DOHH2 (cell line): Measurements from ENCODE around the gene PPFIA4.

ENCODE experiments used
- H3F3A ChIP-seq: fragments of 200-600 bp; sonication (generic), shearing (Covaris generic); 2 replicates; pipeline ENCODE4 v1.6.0; 2016; ENCODE audit warnings: antibody characterized with exemption, mild to moderate bottlenecking; ENCODE audit not compliant: control insufficient read depth, insufficient read depth
- H3K27ac ChIP-seq: fragments of 200-600 bp; sonication (generic); 2 replicates; pipeline ENCODE4 v1.5.1; 2014; ENCODE audit warnings: low read depth, mild to moderate bottlenecking, low read length, moderate library complexity
- H3K27me3 ChIP-seq: fragments of 200-600 bp; sonication (generic); 2 replicates; pipeline ENCODE4 v1.6.1; 2014; ENCODE audit warnings: mild to moderate bottlenecking, low read length, mixed read lengths; ENCODE audit not compliant: control insufficient read depth
- H3K36me3 ChIP-seq: fragments of 200-600 bp; sonication (generic); 2 replicates; pipeline ENCODE4 v1.6.1; 2014; ENCODE audit warnings: mild to moderate bottlenecking, low read length, moderate library complexity, mixed read lengths; ENCODE audit not compliant: control insufficient read depth
- H3K4me1 ChIP-seq: fragments of 200-600 bp; sonication (generic); 2 replicates; pipeline ENCODE4 v1.6.1; 2014; ENCODE audit warnings: mild to moderate bottlenecking, low read length, mixed read lengths; ENCODE audit not compliant: control insufficient read depth
- H3K4me2 ChIP-seq: fragments of 200-600 bp; sonication (generic); 2 replicates; pipeline ENCODE4 v1.6.0; 2014; ENCODE audit warnings: mild to moderate bottlenecking, low read length, moderate library complexity
- H3K4me3 ChIP-seq: fragments of 200-600 bp; sonication (generic); 2 replicates; pipeline ENCODE4 v1.5.1; 2014; ENCODE audit warnings: mild to moderate bottlenecking, low read length, mixed read lengths
- H3K79me2 ChIP-seq: fragments of 200-600 bp; sonication (generic); 2 replicates; pipeline ENCODE4 v1.6.1; 2014; ENCODE audit warnings: mild to moderate bottlenecking, low read length, mixed read lengths; ENCODE audit not compliant: control insufficient read depth
- H3K9me2 ChIP-seq: fragments of 200-600 bp; sonication (generic); replicated peaks from 2 replicates; pipeline ENCODE4 v1.6.1; 2014; ENCODE audit warnings: mild to moderate bottlenecking, low read length, mixed read lengths; ENCODE audit not compliant: control insufficient read depth
- H3K9me3 ChIP-seq: fragments of 200-600 bp; sonication (generic); 2 replicates; pipeline ENCODE4 v1.6.1; 2014; ENCODE audit warnings: antibody characterized with exemption, low read length, mixed read lengths; ENCODE audit not compliant: control insufficient read depth, insufficient read depth
- H4K20me1 ChIP-seq: fragments of 200-600 bp; sonication (generic); 2 replicates; pipeline ENCODE4 v1.6.0; 2014; ENCODE audit warnings: low read depth, mild to moderate bottlenecking, antibody characterized with exemption, low read length, moderate library complexity; ENCODE audit not compliant: control insufficient read depth, insufficient read depth
- EZH2phosphoT487 ChIP-seq: fragments of 200-600 bp; sonication (generic); IDR thresholded peaks from 2 replicates; pipeline ENCODE4 v1.6.1; 2017; ENCODE audit warnings: borderline replicate concordance, mild to moderate bottlenecking, antibody characterized with exemption, low read length, moderate library complexity, mixed read lengths
- TF ChIP-seq, protein P1 (sequence below): fragments of 200-600 bp; sonication (generic); IDR thresholded peaks from one replicate; pipeline ENCODE4 v1.5.1; 2014; ENCODE audit warnings: antibody characterized with exemption, mild to moderate bottlenecking, low read depth, low read length; ENCODE audit not compliant: poor library complexity, severe bottlenecking

Gene PPFIA4

DNA sequence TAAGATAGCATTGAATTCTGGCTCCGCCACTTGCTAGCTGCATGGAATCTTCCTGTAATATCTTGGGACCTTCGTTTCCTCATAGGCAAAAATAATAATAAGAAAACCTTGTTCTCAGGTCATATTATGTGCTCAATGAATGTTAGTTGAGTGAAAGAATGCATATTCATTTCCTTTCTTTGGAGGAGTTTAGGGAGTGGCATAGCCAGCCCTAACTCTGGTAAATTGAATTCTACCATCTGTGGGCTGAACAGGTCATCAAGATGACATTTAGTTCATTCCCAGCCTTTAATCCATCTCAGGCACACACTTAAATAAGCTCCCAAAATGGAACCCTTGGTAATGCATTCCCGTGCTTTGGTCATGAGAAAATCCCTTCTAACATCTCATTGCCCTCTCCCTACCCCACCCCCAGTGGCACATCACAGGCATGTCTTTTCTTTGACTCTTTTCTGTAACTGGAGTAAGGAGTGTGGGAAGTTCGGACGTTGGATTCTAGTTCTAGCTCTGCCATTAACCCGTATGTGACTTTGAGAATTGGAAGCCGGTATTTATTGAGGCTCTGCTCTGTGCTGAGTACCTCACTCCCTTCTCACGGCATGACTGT lies 72.7 kb downstream of the PPFIA4 start:
- Histone ChIP-seq H3K27ac (no peak overlapping the region), H3K4me3 (no peak overlapping the region), H4K20me1 (no peaks in the 10 kb centered on the region), H3K4me1 (no peaks in the 10 kb centered on the region), H3F3A (no peaks in the 10 kb centered on the region), H3K79me2 (no peaks in the 10 kb centered on the region), H3K4me2 (no peak overlapping the region), H3K36me3 (no peaks in the 10 kb centered on the region), H3K9me3 (peaks cover 5% of the 10 kb centered on the region; the same call in 1 of the 2 replicates), H3K27me3 (no peaks in the 10 kb centered on the region), H3K9me2 (no peaks in the 10 kb centered on the region)
- TF ChIP-seq, protein P1, sequence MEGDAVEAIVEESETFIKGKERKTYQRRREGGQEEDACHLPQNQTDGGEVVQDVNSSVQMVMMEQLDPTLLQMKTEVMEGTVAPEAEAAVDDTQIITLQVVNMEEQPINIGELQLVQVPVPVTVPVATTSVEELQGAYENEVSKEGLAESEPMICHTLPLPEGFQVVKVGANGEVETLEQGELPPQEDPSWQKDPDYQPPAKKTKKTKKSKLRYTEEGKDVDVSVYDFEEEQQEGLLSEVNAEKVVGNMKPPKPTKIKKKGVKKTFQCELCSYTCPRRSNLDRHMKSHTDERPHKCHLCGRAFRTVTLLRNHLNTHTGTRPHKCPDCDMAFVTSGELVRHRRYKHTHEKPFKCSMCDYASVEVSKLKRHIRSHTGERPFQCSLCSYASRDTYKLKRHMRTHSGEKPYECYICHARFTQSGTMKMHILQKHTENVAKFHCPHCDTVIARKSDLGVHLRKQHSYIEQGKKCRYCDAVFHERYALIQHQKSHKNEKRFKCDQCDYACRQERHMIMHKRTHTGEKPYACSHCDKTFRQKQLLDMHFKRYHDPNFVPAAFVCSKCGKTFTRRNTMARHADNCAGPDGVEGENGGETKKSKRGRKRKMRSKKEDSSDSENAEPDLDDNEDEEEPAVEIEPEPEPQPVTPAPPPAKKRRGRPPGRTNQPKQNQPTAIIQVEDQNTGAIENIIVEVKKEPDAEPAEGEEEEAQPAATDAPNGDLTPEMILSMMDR, result no peak
- no peak for TF ChIP-seq EZH2phosphoT487

DNA sequence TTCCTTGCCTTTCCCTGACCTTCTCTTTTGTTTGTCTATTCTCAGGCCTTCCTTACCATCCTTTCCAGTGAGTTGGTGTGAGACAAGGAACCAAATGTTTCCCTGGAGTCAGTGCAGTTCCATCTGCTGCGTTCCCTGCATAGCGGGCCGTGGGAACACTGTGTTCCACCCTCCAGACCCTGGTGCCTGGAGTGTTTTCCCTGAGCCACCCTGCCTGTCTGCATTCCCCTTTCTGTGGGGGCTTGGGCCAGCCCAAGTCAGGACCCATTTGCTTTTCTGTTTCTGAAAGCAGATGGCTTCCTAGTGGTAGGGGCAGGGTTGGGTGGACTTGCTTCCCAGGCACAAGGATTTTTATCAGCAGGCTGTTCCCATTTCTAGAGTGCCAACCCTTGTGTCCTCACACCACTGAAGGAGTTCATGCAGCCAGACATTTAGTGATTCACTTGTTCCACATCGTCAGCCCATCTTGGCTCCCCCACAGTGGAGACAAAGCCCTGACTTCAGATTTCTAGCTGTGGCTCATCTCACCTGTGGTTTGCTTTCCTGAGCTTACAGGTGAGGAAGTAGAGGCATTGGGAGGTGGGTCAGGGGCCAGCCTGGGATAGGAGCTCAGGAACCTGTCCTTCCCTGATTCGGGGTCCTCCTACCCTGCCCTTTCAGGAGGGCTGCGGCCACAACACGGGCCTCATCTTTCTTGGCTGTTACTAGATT lies 73.7 kb downstream of the PPFIA4 start:
- H3K79me2 ChIP-seq, result no peaks in the 10 kb centered on the region
- H3K9me2 ChIP-seq, result no peaks in the 10 kb centered on the region
- H3K9me3 ChIP-seq, result no peaks in the 10 kb centered on the region; the same call in 1 of the 2 replicates
- TF ChIP-seq, protein P1, result no peak
- TF ChIP-seq EZH2phosphoT487, result no peak
- H3K36me3 ChIP-seq, result no peaks in the 10 kb centered on the region
- H3K4me2 ChIP-seq, result no peak overlapping the region
- H3K27ac ChIP-seq, result no peak overlapping the region
- H3K4me1 ChIP-seq, result no peaks in the 10 kb centered on the region
- H3K4me3 ChIP-seq, result no peak overlapping the region
- H4K20me1 ChIP-seq, result no peaks in the 10 kb centered on the region
- no peaks in the 10 kb centered on the region for H3F3A ChIP-seq
- H3K27me3 ChIP-seq, result 0 out of 2 replicates have a peak, but pooled peaks cover 1% of the 10 kb centered on the region

DNA sequence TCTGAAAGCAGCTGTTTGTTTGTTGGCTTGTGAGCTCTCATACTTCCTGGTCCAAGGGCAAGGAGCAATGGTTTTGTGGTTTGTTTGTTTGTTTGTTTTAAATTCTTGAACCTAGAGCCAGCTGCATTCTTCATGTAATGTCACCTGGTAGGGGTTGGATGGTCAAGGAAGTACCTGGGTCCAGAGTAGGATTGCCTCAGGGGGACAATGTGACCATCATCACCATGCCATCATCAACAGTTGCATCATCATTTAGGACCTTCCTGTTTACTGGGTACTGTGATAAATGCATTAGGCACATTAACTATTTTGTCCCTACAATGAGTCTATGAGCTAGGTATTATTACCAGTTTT lies 74.2 kb downstream of the PPFIA4 start:
- Histone ChIP-seq H4K20me1 (no peaks in the 10 kb centered on the region), H3K4me2 (no peak overlapping the region), H3K9me2 (no peaks in the 10 kb centered on the region), H3K79me2 (no peaks in the 10 kb centered on the region), H3F3A (no peaks in the 10 kb centered on the region), H3K4me1 (no peaks in the 10 kb centered on the region), H3K4me3 (no peak overlapping the region), H3K9me3 (no peaks in the 10 kb centered on the region), H3K36me3 (no peaks in the 10 kb centered on the region), H3K27ac (no peak overlapping the region), H3K27me3 (0 out of 2 replicates have a peak, but pooled peaks cover 3% of the 10 kb centered on the region)
- TF ChIP-seq, protein P1, result no peak
- TF ChIP-seq EZH2phosphoT487, result no peak
